Measurements from ENCODE around the gene PMEL. TPM values are rescaled to one million over a fixed set of nuclear protein-coding genes. Genes with fewer than 3 reads are reported as not detected.

The PMEL gene
- total and polyA plus RNA-seq, 9 of the 15 experiments (the other 6 are each of a cell fraction or from before 2014, with no cell fraction given): 0.36 to 2.0 (median 0.98) TPM

- TF ChIP-seq E2F4 (CRISPR knock-in tag; IDR thresholded peaks at IDR 0.05; ENCODE audit: low read depth): no peak
- no peak for TF ChIP-seq MITF (IDR thresholded peaks at IDR 0.05)
- 0 out of 4 replicates have a peak, but pooled peaks of 1 of the 2 experiments have one; percentile 16 for TF ChIP-seq ZNF318 (IDR thresholded peaks at IDR 0.05; ENCODE audit: borderline replicate concordance in 1 of 2, low read depth in 1 of 2)
- TF ChIP-seq CBX3 (IDR thresholded peaks at IDR 0.05; ENCODE audit: borderline replicate concordance in 1 of 2, low read length in 2 of 2): no peak
- no peak; the same call in 1 of the 2 replicates for TF ChIP-seq GABPA (tag; conservative IDR thresholded peaks at IDR 0.05; ENCODE audit: low read depth)
- no peak for TF ChIP-seq GATAD2B (IDR thresholded peaks at IDR 0.05; ENCODE audit: borderline replicate concordance)
- no peak for TF ChIP-seq ZSCAN29 (IDR thresholded peaks at IDR 0.05)
- peak; percentile 2; the same call in 1 of the 2 replicates for TF ChIP-seq MEF2A (IDR thresholded peaks at IDR 0.05; ENCODE audit: control insufficient read depth, low read depth, low read length)
- peak; percentile 37; the same call in 1 of the 2 replicates for TF ChIP-seq MYNN (IDR thresholded peaks at IDR 0.05)
- no peak for TF ChIP-seq MYNN (CRISPR knock-in tag; IDR thresholded peaks at IDR 0.05)
- TF ChIP-seq E4F1 (CRISPR knock-in tag; IDR thresholded peaks at IDR 0.05; ENCODE audit: borderline replicate concordance): no peak
- TF ChIP-seq TFAM (CRISPR knock-in tag; conservative IDR thresholded peaks at IDR 0.05): no peak
- no peak for TF ChIP-seq FOXK1 (CRISPR knock-in tag; IDR thresholded peaks at IDR 0.05; ENCODE audit: borderline replicate concordance)
These were observed 31.1 kb upstream of the PMEL start, which contains the start of gene SUOX (continued) for GRCh38 chr12:55996715-55997534.
